H1 (cell line): Measurements from ENCODE around the gene SHISA9. TPM values are rescaled to one million over a fixed set of nuclear protein-coding genes. Genes with fewer than 3 reads are reported as not detected.

ENCODE experiments used
- polyA plus RNA-seq, 7 experiments: library from polyadenylated mRNA; depleted of rRNA in 3 of 7; stranded (reverse) in 5 of 7; unstranded in 2 of 7; fragments of >200 nt in 5 of 7; fragments of 200-250 nt in 2 of 7; gene quantifications; 1 replicate in 5 of 7; 2 replicates in 1 of 7; 4 replicates in 1 of 7; pipeline versions ENCODE4 v1.2.1 to v1.2.3, GENCODE V29; 2011 to 2013; ENCODE audit warnings: missing spikeins in 2 of 7, mixed read lengths in 2 of 7
- total RNA-seq: library from RNA; stranded (reverse); fragmentation: NEBNext Ultra II Directional; extraction: Animal tissue kit (Norgen Biotek cat#: 25700); gene quantifications from 2 replicates; pipeline ENCODE4 v1.2.1, GENCODE V29; 2021
- TF ChIP-seq, protein P1 (sequence below): fragments of 300-600 bp; sonication (generic); IDR thresholded peaks from 2 replicates; pipeline ENCODE4 v1.7.1; 2012; ENCODE audit warnings: low read length, moderate library complexity, mild to moderate bottlenecking, inconsistent platforms; ENCODE audit not compliant: insufficient replicate concordance

SHISA9 gene
- total and polyA plus RNA-seq, 2 of the 8 experiments (the other 6 are each of a cell fraction or from before 2014, with no cell fraction given), result 25.6 to 39.8 TPM

DNA sequence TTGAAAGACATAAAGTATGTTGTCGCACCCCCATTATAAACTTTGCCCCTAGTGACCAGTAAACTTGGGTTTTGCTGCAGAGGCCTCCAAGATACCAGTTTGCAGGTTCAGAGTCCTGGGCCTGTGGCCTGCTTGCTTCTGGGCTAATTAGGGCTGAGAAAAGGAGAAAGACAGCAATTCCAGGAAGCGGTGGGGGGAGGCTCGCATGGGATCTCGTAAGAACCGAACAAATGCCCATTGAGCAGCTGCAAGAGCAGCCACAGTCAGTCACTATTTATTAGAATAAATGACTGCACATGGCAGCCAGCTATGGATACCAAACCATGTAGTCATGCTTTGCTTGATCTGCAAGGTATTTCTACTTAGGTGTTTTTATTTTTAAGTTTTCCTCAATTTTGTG, 4.9 kb downstream of the SHISA9 start (continued):
- TF ChIP-seq, protein P1, sequence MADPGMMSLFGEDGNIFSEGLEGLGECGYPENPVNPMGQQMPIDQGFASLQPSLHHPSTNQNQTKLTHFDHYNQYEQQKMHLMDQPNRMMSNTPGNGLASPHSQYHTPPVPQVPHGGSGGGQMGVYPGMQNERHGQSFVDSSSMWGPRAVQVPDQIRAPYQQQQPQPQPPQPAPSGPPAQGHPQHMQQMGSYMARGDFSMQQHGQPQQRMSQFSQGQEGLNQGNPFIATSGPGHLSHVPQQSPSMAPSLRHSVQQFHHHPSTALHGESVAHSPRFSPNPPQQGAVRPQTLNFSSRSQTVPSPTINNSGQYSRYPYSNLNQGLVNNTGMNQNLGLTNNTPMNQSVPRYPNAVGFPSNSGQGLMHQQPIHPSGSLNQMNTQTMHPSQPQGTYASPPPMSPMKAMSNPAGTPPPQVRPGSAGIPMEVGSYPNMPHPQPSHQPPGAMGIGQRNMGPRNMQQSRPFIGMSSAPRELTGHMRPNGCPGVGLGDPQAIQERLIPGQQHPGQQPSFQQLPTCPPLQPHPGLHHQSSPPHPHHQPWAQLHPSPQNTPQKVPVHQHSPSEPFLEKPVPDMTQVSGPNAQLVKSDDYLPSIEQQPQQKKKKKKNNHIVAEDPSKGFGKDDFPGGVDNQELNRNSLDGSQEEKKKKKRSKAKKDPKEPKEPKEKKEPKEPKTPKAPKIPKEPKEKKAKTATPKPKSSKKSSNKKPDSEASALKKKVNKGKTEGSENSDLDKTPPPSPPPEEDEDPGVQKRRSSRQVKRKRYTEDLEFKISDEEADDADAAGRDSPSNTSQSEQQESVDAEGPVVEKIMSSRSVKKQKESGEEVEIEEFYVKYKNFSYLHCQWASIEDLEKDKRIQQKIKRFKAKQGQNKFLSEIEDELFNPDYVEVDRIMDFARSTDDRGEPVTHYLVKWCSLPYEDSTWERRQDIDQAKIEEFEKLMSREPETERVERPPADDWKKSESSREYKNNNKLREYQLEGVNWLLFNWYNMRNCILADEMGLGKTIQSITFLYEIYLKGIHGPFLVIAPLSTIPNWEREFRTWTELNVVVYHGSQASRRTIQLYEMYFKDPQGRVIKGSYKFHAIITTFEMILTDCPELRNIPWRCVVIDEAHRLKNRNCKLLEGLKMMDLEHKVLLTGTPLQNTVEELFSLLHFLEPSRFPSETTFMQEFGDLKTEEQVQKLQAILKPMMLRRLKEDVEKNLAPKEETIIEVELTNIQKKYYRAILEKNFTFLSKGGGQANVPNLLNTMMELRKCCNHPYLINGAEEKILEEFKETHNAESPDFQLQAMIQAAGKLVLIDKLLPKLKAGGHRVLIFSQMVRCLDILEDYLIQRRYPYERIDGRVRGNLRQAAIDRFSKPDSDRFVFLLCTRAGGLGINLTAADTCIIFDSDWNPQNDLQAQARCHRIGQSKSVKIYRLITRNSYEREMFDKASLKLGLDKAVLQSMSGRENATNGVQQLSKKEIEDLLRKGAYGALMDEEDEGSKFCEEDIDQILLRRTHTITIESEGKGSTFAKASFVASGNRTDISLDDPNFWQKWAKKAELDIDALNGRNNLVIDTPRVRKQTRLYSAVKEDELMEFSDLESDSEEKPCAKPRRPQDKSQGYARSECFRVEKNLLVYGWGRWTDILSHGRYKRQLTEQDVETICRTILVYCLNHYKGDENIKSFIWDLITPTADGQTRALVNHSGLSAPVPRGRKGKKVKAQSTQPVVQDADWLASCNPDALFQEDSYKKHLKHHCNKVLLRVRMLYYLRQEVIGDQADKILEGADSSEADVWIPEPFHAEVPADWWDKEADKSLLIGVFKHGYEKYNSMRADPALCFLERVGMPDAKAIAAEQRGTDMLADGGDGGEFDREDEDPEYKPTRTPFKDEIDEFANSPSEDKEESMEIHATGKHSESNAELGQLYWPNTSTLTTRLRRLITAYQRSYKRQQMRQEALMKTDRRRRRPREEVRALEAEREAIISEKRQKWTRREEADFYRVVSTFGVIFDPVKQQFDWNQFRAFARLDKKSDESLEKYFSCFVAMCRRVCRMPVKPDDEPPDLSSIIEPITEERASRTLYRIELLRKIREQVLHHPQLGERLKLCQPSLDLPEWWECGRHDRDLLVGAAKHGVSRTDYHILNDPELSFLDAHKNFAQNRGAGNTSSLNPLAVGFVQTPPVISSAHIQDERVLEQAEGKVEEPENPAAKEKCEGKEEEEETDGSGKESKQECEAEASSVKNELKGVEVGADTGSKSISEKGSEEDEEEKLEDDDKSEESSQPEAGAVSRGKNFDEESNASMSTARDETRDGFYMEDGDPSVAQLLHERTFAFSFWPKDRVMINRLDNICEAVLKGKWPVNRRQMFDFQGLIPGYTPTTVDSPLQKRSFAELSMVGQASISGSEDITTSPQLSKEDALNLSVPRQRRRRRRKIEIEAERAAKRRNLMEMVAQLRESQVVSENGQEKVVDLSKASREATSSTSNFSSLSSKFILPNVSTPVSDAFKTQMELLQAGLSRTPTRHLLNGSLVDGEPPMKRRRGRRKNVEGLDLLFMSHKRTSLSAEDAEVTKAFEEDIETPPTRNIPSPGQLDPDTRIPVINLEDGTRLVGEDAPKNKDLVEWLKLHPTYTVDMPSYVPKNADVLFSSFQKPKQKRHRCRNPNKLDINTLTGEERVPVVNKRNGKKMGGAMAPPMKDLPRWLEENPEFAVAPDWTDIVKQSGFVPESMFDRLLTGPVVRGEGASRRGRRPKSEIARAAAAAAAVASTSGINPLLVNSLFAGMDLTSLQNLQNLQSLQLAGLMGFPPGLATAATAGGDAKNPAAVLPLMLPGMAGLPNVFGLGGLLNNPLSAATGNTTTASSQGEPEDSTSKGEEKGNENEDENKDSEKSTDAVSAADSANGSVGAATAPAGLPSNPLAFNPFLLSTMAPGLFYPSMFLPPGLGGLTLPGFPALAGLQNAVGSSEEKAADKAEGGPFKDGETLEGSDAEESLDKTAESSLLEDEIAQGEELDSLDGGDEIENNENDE, result no peak
- TF ChIP-seq, all 59 proteins: peak for 0
